ENCODE data around the gene MDH1.

MDH1 gene

GRCh38 chr2:63648632-63649031, 59.9 kb downstream of the MDH1 start:
- no peak for DNase-seq (ENCODE audit: low spot score)
- TF ChIP-seq CTCF (IDR thresholded peaks at IDR 0.05; ENCODE audit: extremely low read depth, missing control alignments): no peak

- TF ChIP-seq CTCF (IDR thresholded peaks at IDR 0.05; ENCODE audit: extremely low read depth, missing control alignments): no peak
- no peak for DNase-seq (ENCODE audit: low spot score)
Observed at GRCh38 chr2:63649829-63650228, 61.1 kb downstream of the MDH1 start.

GRCh38 chr2:63650756-63651155, 62.0 kb downstream of the MDH1 start:
- no peak for DNase-seq (ENCODE audit: low spot score)
- no peak for TF ChIP-seq CTCF (IDR thresholded peaks at IDR 0.05; ENCODE audit: extremely low read depth, missing control alignments)

- no peak for DNase-seq (ENCODE audit: low spot score)
- TF ChIP-seq CTCF (IDR thresholded peaks at IDR 0.05; ENCODE audit: extremely low read depth, missing control alignments): no peak
Observed at GRCh38 chr2:63651356-63651755, 62.6 kb downstream of the MDH1 start.

- no peak for TF ChIP-seq CTCF (IDR thresholded peaks at IDR 0.05; ENCODE audit: extremely low read depth, missing control alignments)
- DNase-seq (ENCODE audit: low spot score): no peak
Observed at GRCh38 chr2:63651861-63652651, 63.3 kb downstream of the MDH1 start.

- TF ChIP-seq CTCF (IDR thresholded peaks at IDR 0.05; ENCODE audit: extremely low read depth, missing control alignments): no peak
- DNase-seq (ENCODE audit: low spot score): no peak
Observed at GRCh38 chr2:63652652-63652985, 63.9 kb downstream of the MDH1 start.

GRCh38 chr2:63654959-63655358, 66.2 kb downstream of the MDH1 start:
- TF ChIP-seq CTCF (IDR thresholded peaks at IDR 0.05; ENCODE audit: extremely low read depth, missing control alignments): no peak
- DNase-seq (ENCODE audit: low spot score): peak; percentile 10
